Measurements from ENCODE around the gene TINAG. TPM values are rescaled to one million over a fixed set of nuclear protein-coding genes. Genes with fewer than 3 reads are reported as not detected.

Gene TINAG
- total and polyA plus RNA-seq, 2 donors (not counting 3 experiments of a cell fraction or from before 2014, with no cell fraction given), result not detected

DNA sequence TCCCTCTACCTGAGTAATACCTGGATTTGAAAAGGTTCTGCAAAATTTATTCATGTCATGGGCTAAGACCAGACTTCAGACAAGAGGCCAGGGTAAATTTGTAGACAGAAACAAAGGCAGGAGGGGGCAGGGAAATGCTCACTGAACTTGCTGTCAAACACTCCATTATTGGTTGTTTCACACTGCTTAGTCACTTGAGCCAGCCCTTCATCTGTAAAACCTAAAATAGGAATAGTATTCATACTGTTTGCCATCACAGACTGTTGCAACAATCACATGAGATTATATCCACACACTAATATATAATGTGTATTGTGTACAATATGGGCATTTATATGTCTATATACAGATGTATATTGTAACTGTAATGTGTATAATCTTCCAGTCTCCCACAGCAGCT, 6.5 kb upstream of the TINAG start:
- ChIA-PET POLR2A (no interaction called here), CTCF (no interaction called here)
- BruUV-seq (replicated peaks), result no TSS peak
- Histone ChIP-seq H3K27ac (ENCODE audit: insufficient read depth, low read depth, low read length) (no peak overlapping the region), H3K9me1 (replicated peaks; ENCODE audit: control insufficient read depth, extremely low read depth, insufficient read depth, low read length) (no peaks in the 10 kb centered on the region), H3K36me3 (ENCODE audit: control insufficient read depth in 2 of 2, extremely low read depth in 1 of 2, insufficient read depth in 2 of 2, low read length in 2 of 2) (no peaks in the 10 kb centered on the region), H4K20me1 (replicated peaks; ENCODE audit: control insufficient read depth, extremely low read depth, insufficient read depth, low read length) (no peaks in the 10 kb centered on the region), H3K9ac (replicated peaks; ENCODE audit: extremely low read depth, insufficient read depth, low read length) (no peak overlapping the region), H3K4me1 (ENCODE audit: control insufficient read depth, extremely low read depth, insufficient read depth, low read length) (no peaks in the 10 kb centered on the region), H3K4me3 (replicated peaks in 1 of 3; ENCODE audit: insufficient read depth in 1 of 3, low read depth in 1 of 3, low read length in 3 of 3) (no peak overlapping the region), H3K9me3 (replicated peaks; ENCODE audit: control insufficient read depth, insufficient read depth, low read length) (no peaks in the 10 kb centered on the region), H3K79me2 (ENCODE audit: control insufficient read depth, insufficient read depth, low read length) (no peaks in the 10 kb centered on the region), H3K27me3 (ENCODE audit: control insufficient read depth in 2 of 2, insufficient read depth in 2 of 2, low read length in 2 of 2) (no peaks in the 10 kb centered on the region), H3K4me2 (ENCODE audit: insufficient read depth, low read length) (no peak overlapping the region), H2AFZ (ENCODE audit: low read depth, low read length) (peak overlapping the region; percentile 20)
- TF ChIP-seq EZH2 (IDR thresholded peaks at IDR 0.05; ENCODE audit: borderline replicate concordance, low read depth, low read length, severe bottlenecking), result no peak
- TF ChIP-seq FOS (IDR thresholded peaks at IDR 0.05; ENCODE audit: borderline replicate concordance, insufficient read depth, low read length), result no peak
- no peak for TF ChIP-seq MYC (IDR thresholded peaks at IDR 0.05; ENCODE audit: low read depth, low read length)
- TF ChIP-seq JUN (IDR thresholded peaks at IDR 0.05; ENCODE audit: borderline replicate concordance, insufficient read depth, insufficient read length, low read depth), result no peak
- TF ChIP-seq, protein P1, sequence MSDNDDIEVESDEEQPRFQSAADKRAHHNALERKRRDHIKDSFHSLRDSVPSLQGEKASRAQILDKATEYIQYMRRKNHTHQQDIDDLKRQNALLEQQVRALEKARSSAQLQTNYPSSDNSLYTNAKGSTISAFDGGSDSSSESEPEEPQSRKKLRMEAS (IDR thresholded peaks at IDR 0.05; ENCODE audit: insufficient read depth, insufficient read length), result no peak
- TF ChIP-seq, protein P2, sequence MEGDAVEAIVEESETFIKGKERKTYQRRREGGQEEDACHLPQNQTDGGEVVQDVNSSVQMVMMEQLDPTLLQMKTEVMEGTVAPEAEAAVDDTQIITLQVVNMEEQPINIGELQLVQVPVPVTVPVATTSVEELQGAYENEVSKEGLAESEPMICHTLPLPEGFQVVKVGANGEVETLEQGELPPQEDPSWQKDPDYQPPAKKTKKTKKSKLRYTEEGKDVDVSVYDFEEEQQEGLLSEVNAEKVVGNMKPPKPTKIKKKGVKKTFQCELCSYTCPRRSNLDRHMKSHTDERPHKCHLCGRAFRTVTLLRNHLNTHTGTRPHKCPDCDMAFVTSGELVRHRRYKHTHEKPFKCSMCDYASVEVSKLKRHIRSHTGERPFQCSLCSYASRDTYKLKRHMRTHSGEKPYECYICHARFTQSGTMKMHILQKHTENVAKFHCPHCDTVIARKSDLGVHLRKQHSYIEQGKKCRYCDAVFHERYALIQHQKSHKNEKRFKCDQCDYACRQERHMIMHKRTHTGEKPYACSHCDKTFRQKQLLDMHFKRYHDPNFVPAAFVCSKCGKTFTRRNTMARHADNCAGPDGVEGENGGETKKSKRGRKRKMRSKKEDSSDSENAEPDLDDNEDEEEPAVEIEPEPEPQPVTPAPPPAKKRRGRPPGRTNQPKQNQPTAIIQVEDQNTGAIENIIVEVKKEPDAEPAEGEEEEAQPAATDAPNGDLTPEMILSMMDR (IDR thresholded peaks at IDR 0.05; ENCODE audit: extremely low read depth in 1 of 2, insufficient read depth in 1 of 2, low read depth in 1 of 2, low read length in 2 of 2), result no peak
- no peak for TF ChIP-seq POLR2AphosphoS5 (IDR thresholded peaks at IDR 0.05; ENCODE audit: insufficient read depth, low read depth, low read length)
- TF ChIP-seq GATA2 (IDR thresholded peaks at IDR 0.05; ENCODE audit: insufficient read depth, insufficient read length, low read depth, low read length), result no peak
- no peak for TF ChIP-seq POLR2A (IDR thresholded peaks at IDR 0.05; ENCODE audit: low read depth, low read length)
- FAIRE-seq, result no peak
- dilution Hi-C loops (cut with MboI; ENCODE audit: extremely low pct_ligation_motif_present, low sequenced_read_pairs), result no loop called here
- DNase-seq (ENCODE audit: low read depth, low spot score), result no peak
- intact Hi-C loops (cut with micrococcal nuclease), result no loop called here
